T-cell (primary cell): ENCODE measurements around the gene BTN3A1. TPM values are rescaled to one million over a fixed set of nuclear protein-coding genes. Genes with fewer than 3 reads are reported as not detected.

Experiments
- ATAC-seq, 4 experiments: fragments of 200-7000 bp in 3 of 4; fragments of 150-1000 bp in 1 of 4; cut with Tn5 transposase; replicated peaks in 1 of 4; 1 replicate in 3 of 4; 2 replicates in 1 of 4; pipeline ENCODE4 v1.10.0; 2021; ENCODE audit warnings: moderate library complexity in 3 of 4, mild to moderate bottlenecking in 2 of 4, moderate number of reproducible peaks in 1 of 4
- CTCF ChIA-PET, 2 donors: fragments of 300-600 bp; sonication (Branson Sonifier 250); formaldehyde crosslinking; loops; one replicate each; lab custom pipeline; 2022; ENCODE audit warnings: antibody characterized with exemption in 2 of 2; lab: Charles Lee
- POLR2A ChIA-PET, 2 donors: fragments of 300-600 bp; sonication (Branson Sonifier 250); formaldehyde crosslinking; loops; one replicate each; lab custom pipeline; 2022; ENCODE audit warnings: antibody characterized with exemption in 2 of 2; lab: Charles Lee
- DNase-seq, 35 experiments: peaks; one replicate each; pipeline versions ENCODE4 v3.0.0 to v3.0.0-alpha.2; 2013 to 2023
- H3K27ac ChIP-seq: one replicate; pipeline ENCODE4 v1.5.1; 2013; ENCODE audit warnings: low read length
- H3K27me3 ChIP-seq, 2 experiments: replicated peaks in 1 of 2; 1 replicate in 1 of 2; 2 replicates in 1 of 2; pipeline versions ENCODE4 v1.6.1 to v1.7.0; 2013; ENCODE audit warnings: low read length in 1 of 2, mixed read lengths in 1 of 2; ENCODE audit not compliant: control insufficient read depth in 2 of 2, insufficient read depth in 2 of 2; ENCODE audit errors: extremely low read depth in 1 of 2
- H3K36me3 ChIP-seq, 2 donors: 1 replicate in 1 of 2; 2 replicates in 1 of 2; pipeline versions ENCODE4 v1.6.1 to v1.7.0; 2013; ENCODE audit warnings: low read length in 1 of 2; ENCODE audit not compliant: control insufficient read depth in 2 of 2, insufficient read depth in 1 of 2; ENCODE audit errors: extremely low read depth in 1 of 2
- H3K4me1 ChIP-seq, 2 experiments: 1 replicate in 1 of 2; 2 replicates in 1 of 2; pipeline versions ENCODE4 v1.6.1 to v1.7.0; 2013; ENCODE audit warnings: low read length in 2 of 2, mixed read lengths in 1 of 2; ENCODE audit not compliant: insufficient read depth in 2 of 2, control insufficient read depth in 1 of 2; ENCODE audit errors: extremely low read depth in 1 of 2
- H3K4me3 ChIP-seq, 2 donors: 1 replicate in 1 of 2; 2 replicates in 1 of 2; pipeline versions ENCODE4 v1.5.1 to v1.7.0; 2013; ENCODE audit warnings: mild to moderate bottlenecking in 2 of 2, low read length in 1 of 2, moderate library complexity in 1 of 2; ENCODE audit not compliant: control insufficient read depth in 1 of 2; ENCODE audit errors: extremely low read depth in 1 of 2
- H3K9me3 ChIP-seq: 2 replicates; pipeline ENCODE4 v1.7.0; 2013
- H3K27ac Mint-ChIP-seq, 2 donors: one replicate each; pipeline ENCODE4 v1.8.0; 2020 to 2021; ENCODE audit warnings: mild to moderate bottlenecking in 2 of 2, mixed read lengths in 2 of 2
- H3K27me3 Mint-ChIP-seq, 2 donors: one replicate each; pipeline ENCODE4 v1.8.0; 2021 to 2022; ENCODE audit warnings: mixed read lengths in 2 of 2
- H3K36me3 Mint-ChIP-seq: one replicate; pipeline ENCODE4 v1.8.0; 2021; ENCODE audit warnings: mixed read lengths
- H3K4me1 Mint-ChIP-seq, 3 donors: one replicate each; pipeline ENCODE4 v1.8.0; 2020 to 2022; ENCODE audit warnings: mixed read lengths in 3 of 3, mild to moderate bottlenecking in 1 of 3
- H3K4me3 Mint-ChIP-seq, 3 donors: one replicate each; pipeline ENCODE4 v1.8.0; 2020 to 2022; ENCODE audit warnings: mild to moderate bottlenecking in 3 of 3, mixed read lengths in 3 of 3, moderate library complexity in 3 of 3
- H3K9me3 Mint-ChIP-seq, 3 donors: one replicate each; pipeline ENCODE4 v1.8.0; 2020 to 2022; ENCODE audit warnings: mixed read lengths in 3 of 3
- WGBS: methylation state at CpG from one replicate; pipeline ENCODE4 v1.1.5; 2013; ENCODE audit warnings: missing lambda C conversion rate; ENCODE audit not compliant: insufficient coverage; 5-methylcytosine and 5-hydroxymethylcytosine counted together
- total RNA-seq, 35 experiments: library from RNA in 6 of 35; stranded (reverse) in 6 of 35; fragments of 120-200 nt in 1 of 35; gene quantifications; one replicate each; pipeline versions ENCODE4 v1.2.1 to v1.2.4 and lab custom pipeline; 2013 to 2026

The BTN3A1 gene
- total RNA-seq, 5 donors from 2014 or later (not counting 1 experiment from before 2014, with no cell fraction given): 205 to 270 (median 210) TPM

DNA sequence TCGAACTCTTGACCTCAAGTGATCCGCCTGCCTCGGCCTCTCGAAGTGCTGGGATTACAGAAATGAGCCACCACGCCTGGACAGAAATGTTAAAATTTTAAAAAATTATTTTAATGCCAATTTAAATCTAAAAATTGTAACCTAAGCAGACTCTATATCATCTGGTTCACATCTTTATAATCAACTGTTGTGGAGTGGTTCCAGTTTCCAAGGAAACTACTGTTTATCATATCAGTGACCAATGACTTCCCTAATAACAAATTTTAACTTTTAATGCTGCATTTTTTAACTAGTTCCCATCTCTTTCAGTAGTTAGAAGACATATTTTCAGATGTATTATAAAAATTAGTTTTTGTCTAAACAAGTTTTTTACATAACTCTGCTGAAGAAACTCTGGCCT is 42.3 kb upstream of the BTN3A1 start:
- no CpG with 5 or more reads among the region's 5 CpGs for WGBS
- Mint-ChIP-seq H3K4me3 (no peak overlapping the region), H3K27ac (no peak overlapping the region), H3K36me3 (no peaks in the 10 kb centered on the region), H3K9me3 (no peaks in the 10 kb centered on the region), H3K27me3 (no peaks in the 10 kb centered on the region), H3K4me1 (peaks cover 19 to 38% (median 32%) of the 10 kb centered on the region in 3 donors)
- peaks cover 14 to 41% of the 10 kb centered on the region in 2 experiments for H3K4me1 ChIP-seq
- no peak for ATAC-seq
- POLR2A ChIA-PET: no interaction called here
- no peaks in the 10 kb centered on the region for H3K36me3 ChIP-seq
- no peak for DNase-seq
- H3K4me3 ChIP-seq: no peak overlapping the region
- CTCF ChIA-PET: interaction anchor here in 1 of 2 donors (0.6 kb wide), 1 partner anchor 1457 kb away, joined by 3 read pairs; no protein-coding TSS in a partner anchor
- H3K9me3 ChIP-seq: no peaks in the 10 kb centered on the region
- H3K27me3 ChIP-seq: peaks cover 0 to 2% of the 10 kb centered on the region in 2 experiments
- no peak overlapping the region for H3K27ac ChIP-seq

DNA sequence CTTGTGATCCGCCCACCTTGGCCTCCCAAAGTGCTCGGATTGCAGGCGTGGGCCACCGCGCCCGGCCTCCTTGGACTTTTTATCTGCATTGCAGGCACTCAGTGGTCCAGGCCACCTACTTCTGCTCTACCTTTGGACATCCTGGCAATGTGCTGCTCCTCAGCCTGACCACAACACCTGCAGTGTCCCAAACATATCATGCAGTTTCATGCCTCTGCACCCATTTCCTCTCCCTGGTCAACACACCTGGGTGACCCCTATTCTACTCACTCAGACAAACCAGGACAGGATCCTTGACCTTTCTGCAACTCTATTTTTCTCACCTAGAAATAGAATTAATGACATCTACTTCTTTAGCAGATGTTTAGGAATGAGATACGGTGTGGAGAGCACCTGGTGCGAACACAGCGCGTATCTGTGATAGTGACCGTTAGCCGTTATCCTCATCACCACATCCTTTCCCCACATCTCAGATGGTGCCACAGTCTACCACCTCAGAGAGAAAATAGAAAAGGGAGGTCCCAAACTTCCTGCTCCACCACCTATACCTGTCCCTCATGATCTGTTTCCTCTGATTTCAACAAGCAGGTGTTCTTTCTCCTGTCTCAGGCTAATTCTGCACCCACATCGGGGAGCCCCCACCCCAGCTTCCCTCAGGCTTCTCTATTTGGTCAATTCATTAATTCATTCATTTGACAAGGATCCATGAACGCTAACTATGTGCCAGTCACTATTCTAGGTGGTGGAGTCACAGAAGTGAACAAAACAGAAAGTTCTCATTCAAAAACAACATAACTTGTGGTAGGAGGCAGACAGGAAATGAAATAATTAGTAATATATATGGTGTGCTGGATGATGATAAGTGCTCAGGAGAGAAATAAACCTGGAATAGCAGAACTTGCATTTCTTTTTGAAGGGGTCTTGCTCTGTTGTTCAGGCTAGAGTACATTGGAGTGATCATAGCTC is 41.3 kb upstream of the BTN3A1 start:
- ChIA-PET POLR2A (interaction anchor here in 1 of 2 donors (0.7 kb wide), 1 partner anchor 70 kb away, joined by 3 read pairs; no protein-coding TSS in a partner anchor), CTCF (no interaction called here)
- ATAC-seq: peak; percentile 25 to 41 (median 30)

GRCh38 chr6:26361544-26361943 is 40.5 kb upstream of the BTN3A1 start:
- H3K4me3 ChIP-seq: no peak overlapping the region
- H3K36me3 Mint-ChIP-seq: no peaks in the 10 kb centered on the region
- no peaks in the 10 kb centered on the region for H3K9me3 ChIP-seq
- H3K4me1 Mint-ChIP-seq: peaks cover 21 to 40% (median 32%) of the 10 kb centered on the region in 3 donors
- H3K27me3 Mint-ChIP-seq: no peaks in the 10 kb centered on the region
- WGBS: 100% methylated on average over 3 of the region's 5 CpGs
- H3K9me3 Mint-ChIP-seq: no peaks in the 10 kb centered on the region
- H3K27ac Mint-ChIP-seq: peak overlapping the region; percentile 95 to 96
- no peaks in the 10 kb centered on the region for H3K36me3 ChIP-seq
- H3K27me3 ChIP-seq: peaks cover 0 to 2% of the 10 kb centered on the region in 2 experiments
- H3K4me1 ChIP-seq: peaks cover 20 to 43% of the 10 kb centered on the region in 2 experiments
- CTCF ChIA-PET: no interaction called here
- peak overlapping the region in 1 of 3 donors; percentile 60 for H3K4me3 Mint-ChIP-seq
- peak overlapping the region; percentile 48 for H3K27ac ChIP-seq
- POLR2A ChIA-PET: interaction anchor here in 1 of 2 donors (0.7 kb wide), 1 partner anchor 70 kb away, joined by 3 read pairs; no protein-coding TSS in a partner anchor
- ATAC-seq: no peak
- no peak for DNase-seq

More for the DNA sequence above, 41.3 kb upstream of the BTN3A1 start:
- Histone ChIP-seq H3K27me3 (peaks cover 0 to 2% of the 10 kb centered on the region in 2 experiments), H3K27ac (peak overlapping the region; percentile 48), H3K36me3 (no peaks in the 10 kb centered on the region), H3K9me3 (no peaks in the 10 kb centered on the region), H3K4me3 (no peak overlapping the region), H3K4me1 (peaks cover 14 to 41% of the 10 kb centered on the region in 2 experiments)
- peak in 9 of 35 experiments; percentile 5 to 50 (median 22) for DNase-seq
- no peaks in the 10 kb centered on the region for H3K27me3 Mint-ChIP-seq
- peak overlapping the region; percentile 60 to 77 (median 74) for H3K4me3 Mint-ChIP-seq
- peaks cover 19 to 38% (median 32%) of the 10 kb centered on the region in 3 donors for H3K4me1 Mint-ChIP-seq
- H3K9me3 Mint-ChIP-seq: no peaks in the 10 kb centered on the region
- peak overlapping the region; percentile 95 to 96 for H3K27ac Mint-ChIP-seq
- WGBS: 54% methylated on average over 10 of the region's 14 CpGs
- H3K36me3 Mint-ChIP-seq: no peaks in the 10 kb centered on the region

DNA sequence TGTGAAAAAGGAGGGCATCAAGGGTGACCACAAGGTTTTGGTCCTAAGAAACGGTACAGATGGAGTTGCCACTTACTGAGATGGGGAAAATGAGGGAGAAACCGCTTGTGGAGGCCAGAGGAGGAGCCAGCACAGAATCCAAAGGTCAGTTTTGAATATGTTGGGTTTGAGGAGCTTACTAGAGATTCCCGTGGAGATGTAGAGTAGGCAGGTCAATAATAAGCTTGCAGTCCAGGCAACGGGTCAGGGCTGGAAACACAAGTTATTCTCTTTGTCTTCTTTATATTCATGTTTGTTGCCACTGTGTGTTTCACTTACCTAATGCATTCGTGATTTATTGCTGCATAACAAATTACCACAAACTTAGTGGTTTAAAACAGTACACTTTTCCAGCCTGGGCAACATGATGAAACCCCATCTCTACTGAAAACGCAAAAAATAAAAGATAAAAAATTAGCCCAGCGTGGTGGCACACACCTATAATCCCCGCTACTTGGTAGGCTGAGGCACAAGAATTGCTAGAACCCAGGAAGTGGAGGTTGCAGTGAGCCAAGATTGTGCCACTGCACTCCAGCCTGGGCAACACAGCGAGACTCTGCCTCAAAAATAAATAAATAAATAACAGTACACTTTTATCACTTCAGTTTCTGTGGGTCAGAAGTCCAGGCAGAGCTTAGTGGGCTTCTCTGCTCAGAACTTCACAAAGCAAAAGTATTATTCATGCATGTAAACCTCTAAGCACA is 39.8 kb upstream of the BTN3A1 start:
- ATAC-seq: no peak
- no peak overlapping the region for H3K27ac ChIP-seq
- no peaks in the 10 kb centered on the region for H3K9me3 Mint-ChIP-seq
- H3K4me1 Mint-ChIP-seq: peaks cover 29 to 46% (median 35%) of the 10 kb centered on the region in 3 donors
- 95% methylated on average over 4 of the region's 9 CpGs for WGBS
- CTCF ChIA-PET: no interaction called here
- DNase-seq: no peak
- POLR2A ChIA-PET: no interaction called here
- no peak overlapping the region for H3K4me3 Mint-ChIP-seq
- peaks cover 2% of the 10 kb centered on the region for H3K36me3 Mint-ChIP-seq
- H3K4me3 ChIP-seq: no peak overlapping the region
- no peaks in the 10 kb centered on the region for H3K27me3 Mint-ChIP-seq
- H3K36me3 ChIP-seq: no peaks in the 10 kb centered on the region
- H3K4me1 ChIP-seq: peaks cover 27 to 44% of the 10 kb centered on the region in 2 experiments
- H3K27me3 ChIP-seq: no peaks in the 10 kb centered on the region
- no peaks in the 10 kb centered on the region for H3K9me3 ChIP-seq
- peak overlapping the region; percentile 95 to 96 for H3K27ac Mint-ChIP-seq

DNA sequence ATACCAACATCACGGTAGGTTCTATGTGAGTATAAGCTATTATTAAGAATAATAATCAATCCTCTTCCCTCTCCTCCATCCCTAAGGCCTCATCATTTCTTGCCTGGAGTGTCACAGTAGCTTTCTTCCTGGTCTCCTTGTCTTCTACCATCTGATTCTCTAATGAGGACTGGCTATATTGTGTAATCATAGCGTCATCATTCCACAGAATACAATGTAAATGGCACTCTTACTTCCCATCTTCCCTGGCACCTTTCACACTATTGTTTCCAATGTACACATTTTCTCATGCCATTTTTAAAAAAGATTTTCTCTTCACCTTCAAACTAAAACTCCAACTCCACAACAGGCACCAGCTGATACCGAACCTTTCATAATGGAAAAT is 39.2 kb upstream of the BTN3A1 start:
- peak overlapping the region; percentile 30 for H3K27ac ChIP-seq
- peaks cover 6% of the 10 kb centered on the region for H3K36me3 Mint-ChIP-seq
- no peak overlapping the region for H3K4me3 Mint-ChIP-seq
- H3K4me1 Mint-ChIP-seq: peaks cover 33 to 51% (median 39%) of the 10 kb centered on the region in 3 donors
- no peaks in the 10 kb centered on the region for H3K27me3 Mint-ChIP-seq
- no peaks in the 10 kb centered on the region for H3K9me3 Mint-ChIP-seq
- peaks cover 28 to 46% of the 10 kb centered on the region in 2 experiments for H3K4me1 ChIP-seq
- H3K4me3 ChIP-seq: no peak overlapping the region
- ATAC-seq (no peak), DNase-seq (no peak)
- peak overlapping the region; percentile 88 to 93 for H3K27ac Mint-ChIP-seq
- no CpG with 5 or more reads among the region's 3 CpGs for WGBS
- no peaks in the 10 kb centered on the region for H3K9me3 ChIP-seq
- CTCF ChIA-PET: interaction anchor here in 1 of 2 donors (0.7 kb wide), 1 partner anchor 183 kb away, joined by 3 read pairs; no protein-coding TSS in a partner anchor
- no peaks in the 10 kb centered on the region for H3K36me3 ChIP-seq
- POLR2A ChIA-PET: interaction anchor here (0.6 to 1.6 kb wide), 3 partner anchors 59 to 645 kb away, joined by 4 to 5 read pairs (median 5); a partner anchor contains a TSS
- H3K27me3 ChIP-seq: no peaks in the 10 kb centered on the region
